GM19193 (cell line): Measurements from ENCODE around the gene TTC7B.

ENCODE experiments used
- POLR2A ChIP-seq: IDR thresholded peaks from 4 replicates; pipeline ENCODE4 v1.6.1; 2011; ENCODE audit not compliant: insufficient read depth, insufficient read length; ENCODE audit errors: extremely low read depth

TTC7B gene

GRCh38 chr14:90678420-90678819 is 137.8 kb downstream of the TTC7B start:
- TF ChIP-seq POLR2A = no peak

- TF ChIP-seq POLR2A = no peak
Observed at GRCh38 chr14:90677484-90678050, 138.7 kb downstream of the TTC7B start.

- TF ChIP-seq POLR2A = no peak
Observed at GRCh38 chr14:90676912-90677311, 139.3 kb downstream of the TTC7B start.

GRCh38 chr14:90676356-90676755 is 139.9 kb downstream of the TTC7B start:
- no peak for TF ChIP-seq POLR2A

- TF ChIP-seq POLR2A = no peak
Observed at GRCh38 chr14:90675399-90675798, 140.8 kb downstream of the TTC7B start.

GRCh38 chr14:90674716-90675115 is 141.5 kb downstream of the TTC7B start:
- no peak for TF ChIP-seq POLR2A

- no peak for TF ChIP-seq POLR2A
Observed at GRCh38 chr14:90674043-90674670, 142.1 kb downstream of the TTC7B start.

- TF ChIP-seq POLR2A = no peak
Observed at GRCh38 chr14:90671382-90672234, 144.6 kb downstream of the TTC7B start.

DNA sequence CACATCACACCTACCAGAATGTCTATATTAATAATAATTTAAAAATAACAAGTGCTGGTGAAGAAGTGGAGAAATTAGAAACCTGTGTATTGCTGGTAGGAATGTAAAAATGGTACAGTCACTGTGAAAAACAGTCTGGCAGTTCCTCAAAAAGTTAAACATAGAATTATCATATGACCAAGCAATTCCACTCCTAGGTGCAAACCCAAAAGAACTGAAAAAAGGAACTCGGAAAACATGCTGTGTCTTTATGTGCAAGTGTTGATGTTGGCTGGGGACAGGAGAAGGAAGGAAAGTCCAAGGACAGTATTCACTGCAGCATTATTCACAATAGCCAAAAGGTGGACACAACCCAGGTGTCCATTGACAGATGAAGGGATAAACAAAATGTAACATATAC is 146.5 kb downstream of the TTC7B start:
- TF ChIP-seq POLR2A = no peak

DNA sequence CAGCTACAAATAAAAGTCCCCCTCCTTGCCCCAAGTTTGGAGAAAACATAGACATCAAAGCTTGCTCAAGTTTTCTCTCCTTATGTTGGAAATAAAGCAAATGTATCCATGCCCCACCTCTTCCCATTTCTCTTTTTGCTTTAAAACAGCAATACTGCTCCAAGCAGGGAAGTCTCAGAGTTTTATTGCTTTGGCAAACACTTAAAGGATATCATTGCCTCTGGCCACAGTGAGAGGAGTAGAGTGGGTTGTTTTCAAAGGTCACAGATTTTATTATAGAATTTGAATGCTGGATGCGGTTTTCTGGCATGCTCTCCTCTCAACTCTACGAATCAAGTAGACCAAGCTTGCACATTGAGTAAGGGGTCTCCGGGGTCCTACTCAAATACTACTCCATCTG is 149.7 kb downstream of the TTC7B start:
- no peak for TF ChIP-seq POLR2A

GRCh38 chr14:90665321-90666000 is 150.8 kb downstream of the TTC7B start:
- no peak for TF ChIP-seq POLR2A

DNA sequence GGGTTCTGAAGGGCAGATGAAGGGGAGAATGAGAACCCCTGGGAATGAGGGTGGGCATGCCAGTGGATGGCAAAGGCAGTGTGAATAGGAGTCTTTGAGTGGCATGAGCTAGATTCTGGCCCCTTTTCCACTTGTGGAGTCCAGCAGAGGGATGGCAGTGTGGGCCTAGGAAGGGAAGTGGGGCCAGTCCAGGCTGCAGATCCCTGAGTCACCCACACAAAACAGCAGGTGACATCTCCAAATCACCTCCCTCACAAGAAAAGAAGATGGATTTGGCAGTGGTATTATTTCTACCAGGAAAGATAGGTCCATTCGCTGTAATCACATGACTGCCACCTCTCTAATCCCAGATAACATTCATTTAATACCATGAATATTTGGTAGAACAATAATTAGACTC is 151.3 kb downstream of the TTC7B start:
- no peak for TF ChIP-seq POLR2A

DNA sequence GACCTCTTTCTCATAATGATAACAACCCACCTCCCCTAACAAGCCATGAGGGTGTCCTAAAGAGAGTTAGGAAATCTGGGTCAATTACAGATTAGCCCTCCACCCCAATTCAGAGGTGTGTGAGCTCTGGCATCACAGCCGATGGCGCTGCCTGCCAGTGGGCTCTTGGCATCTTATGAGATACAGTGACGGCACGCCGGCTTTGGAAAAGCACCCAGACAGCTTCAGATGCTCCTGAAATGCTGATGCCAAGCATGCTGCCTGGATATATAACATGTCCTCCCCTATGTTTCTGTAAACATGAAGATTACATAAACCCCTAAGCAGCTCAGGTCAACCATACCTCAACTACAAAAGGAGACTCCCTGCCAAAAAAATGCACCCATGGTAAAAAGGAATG is 152.6 kb downstream of the TTC7B start:
- TF ChIP-seq POLR2A = no peak

DNA sequence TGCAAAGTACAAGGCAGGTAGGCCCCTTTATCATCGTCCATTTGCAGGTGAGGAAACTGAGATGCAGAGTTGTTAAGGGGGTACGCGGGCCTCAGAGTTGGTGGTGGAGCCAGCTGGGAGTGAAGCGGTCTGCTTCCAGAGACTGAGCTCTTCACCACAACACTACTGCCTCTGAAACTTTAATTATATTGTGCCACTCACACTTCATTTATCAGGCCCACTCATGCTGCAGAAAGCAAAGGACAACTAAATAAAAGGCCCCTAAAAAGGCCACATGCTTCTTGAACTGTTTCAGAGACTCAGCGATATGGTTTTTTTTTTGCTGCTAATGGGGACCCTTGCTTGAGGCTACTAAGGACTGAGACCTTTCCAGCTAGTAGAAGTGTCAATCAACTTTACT is 153.1 kb downstream of the TTC7B start:
- no peak for TF ChIP-seq POLR2A

GRCh38 chr14:90661866-90662265 is 154.4 kb downstream of the TTC7B start:
- no peak for TF ChIP-seq POLR2A
